ENCODE results near the gene PCNT.
"Not testable (repeated sequence)": the region's sequence is repeated elsewhere in the genome, so short reads cannot be mapped to it uniquely, and the experiment has no call there.

The PCNT gene

DNA sequence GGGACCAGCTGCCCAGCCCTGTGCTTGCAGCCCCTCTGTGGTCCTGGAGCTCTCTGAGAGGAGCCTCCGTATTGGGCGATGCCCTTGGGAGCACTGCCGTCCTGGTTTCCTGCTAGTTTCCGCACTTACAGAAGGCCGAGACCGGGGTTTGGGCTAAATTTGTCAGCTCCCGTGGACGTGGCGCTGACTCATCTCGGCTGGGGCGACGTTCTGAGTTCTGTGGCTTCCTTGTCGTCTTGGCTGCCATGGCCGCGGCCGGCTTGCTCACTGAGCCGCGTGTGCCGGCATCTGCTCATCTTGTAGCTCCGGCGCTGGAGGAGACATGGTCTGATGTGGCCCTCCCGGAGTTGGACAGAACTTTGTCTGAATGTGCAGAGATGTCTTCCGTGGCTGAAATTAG, 64.9 kb downstream of the PCNT start:
- DNase-seq: no peak

DNA sequence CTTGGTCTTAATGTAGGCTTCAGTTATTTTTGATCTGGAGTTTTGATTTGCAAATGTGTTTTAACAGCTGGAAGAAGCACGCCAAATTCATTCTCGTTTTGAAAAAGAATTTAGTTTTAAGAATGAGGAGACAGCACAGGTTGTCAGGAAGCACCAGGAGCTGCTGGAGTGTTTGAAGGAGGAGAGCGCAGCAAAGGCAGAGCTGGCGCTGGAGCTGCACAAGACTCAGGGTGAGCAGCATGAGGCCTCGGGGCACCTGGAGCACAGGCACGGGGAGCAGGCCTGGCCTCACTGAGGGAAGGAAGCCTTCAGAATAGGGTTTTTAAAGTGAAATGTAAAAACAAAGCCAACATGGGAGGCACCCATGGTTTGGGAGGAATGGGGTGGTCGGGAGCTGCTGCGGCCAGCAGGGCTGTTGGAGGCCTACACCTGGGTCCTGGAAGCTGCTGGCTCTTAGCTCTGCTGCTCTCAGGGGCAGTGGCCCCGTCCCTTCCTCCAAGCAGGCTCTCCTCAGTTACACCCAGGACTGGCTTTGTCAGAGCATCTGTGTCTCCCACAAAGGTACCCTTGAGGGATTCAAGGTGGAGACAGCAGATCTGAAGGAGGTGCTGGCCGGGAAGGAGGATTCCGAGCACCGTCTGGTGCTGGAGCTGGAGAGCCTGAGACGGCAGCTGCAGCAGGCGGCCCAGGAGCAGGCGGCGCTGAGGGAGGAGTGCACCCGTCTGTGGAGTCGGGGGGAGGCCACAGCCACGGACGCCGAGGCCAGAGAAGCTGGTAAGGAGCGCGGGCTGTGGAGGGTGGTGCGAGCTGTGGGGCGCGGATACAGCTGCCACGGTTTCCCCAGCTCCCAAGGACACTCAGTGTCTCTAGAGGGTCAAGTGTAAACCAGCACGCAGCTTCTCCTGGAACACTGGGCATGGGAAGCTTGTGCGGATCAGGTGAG, 66.9 kb downstream of the PCNT start:
- DNase-seq: no peak

DNA sequence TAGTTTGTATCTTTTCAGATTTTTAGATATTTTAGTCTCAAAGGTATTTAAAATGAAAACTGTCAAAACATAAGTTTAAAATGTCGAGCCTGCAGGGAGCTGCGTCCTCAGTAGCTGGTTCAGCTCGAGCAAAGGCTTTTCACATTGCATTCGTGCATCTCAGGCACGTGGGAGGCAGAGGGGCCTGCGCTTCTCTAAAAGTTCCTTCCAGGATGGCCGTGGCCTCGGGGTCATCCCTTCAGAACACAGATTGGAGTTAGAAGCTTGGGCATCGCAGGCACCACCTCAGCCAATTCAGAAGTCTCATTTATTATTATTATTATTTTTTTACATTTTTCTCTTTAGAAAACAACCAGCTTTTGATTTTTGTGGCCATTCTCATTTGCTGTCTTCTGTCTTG, 67.8 kb downstream of the PCNT start:
- DNase-seq: no peak

DNA sequence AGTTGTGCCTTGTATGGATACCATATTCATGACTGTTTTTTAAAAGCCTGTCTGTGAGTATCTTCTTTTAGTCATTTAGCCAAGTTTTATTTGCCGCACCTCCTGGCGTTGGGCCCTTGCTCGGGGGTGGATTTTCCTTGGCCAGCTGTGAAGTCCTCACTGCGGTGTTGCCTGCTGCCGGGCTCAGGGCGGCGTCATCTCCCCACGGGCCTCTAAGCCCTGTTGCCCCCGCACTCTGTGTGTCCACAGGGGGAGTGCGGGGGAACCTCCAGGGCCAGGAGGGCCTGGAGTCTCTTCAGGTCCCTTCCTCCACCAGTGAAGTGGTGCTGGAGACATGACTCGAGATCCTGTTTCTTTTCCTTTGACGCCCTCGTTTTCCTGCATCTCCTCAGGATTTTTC, 69.0 kb downstream of the PCNT start:
- DNase-seq: no peak

DNA sequence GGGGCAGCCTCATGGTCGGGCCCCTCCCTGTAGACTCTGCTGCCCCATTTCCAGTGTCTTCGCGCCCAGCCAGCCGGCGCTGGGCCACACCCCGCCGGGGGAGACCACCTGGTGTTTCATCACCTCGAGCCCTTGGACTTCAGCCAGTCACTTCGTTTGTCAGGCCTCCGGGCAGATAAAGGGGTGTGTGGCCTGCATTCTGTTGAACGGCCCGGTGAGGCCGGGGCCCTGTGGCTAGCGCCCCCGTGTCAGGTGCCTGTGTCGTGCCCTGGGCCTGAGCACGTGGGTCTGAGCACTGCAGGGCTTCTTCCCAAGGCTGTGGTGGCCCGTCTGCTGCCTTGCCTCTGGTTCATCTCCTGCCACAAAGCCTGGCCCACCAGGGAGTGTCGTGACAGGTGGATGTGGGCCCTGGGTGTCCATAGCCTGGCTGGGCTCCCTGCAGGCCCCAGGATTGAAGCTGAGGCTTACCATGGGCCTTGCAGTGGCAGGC, 69.5 kb downstream of the PCNT start:
- DNase-seq: no peak

DNA sequence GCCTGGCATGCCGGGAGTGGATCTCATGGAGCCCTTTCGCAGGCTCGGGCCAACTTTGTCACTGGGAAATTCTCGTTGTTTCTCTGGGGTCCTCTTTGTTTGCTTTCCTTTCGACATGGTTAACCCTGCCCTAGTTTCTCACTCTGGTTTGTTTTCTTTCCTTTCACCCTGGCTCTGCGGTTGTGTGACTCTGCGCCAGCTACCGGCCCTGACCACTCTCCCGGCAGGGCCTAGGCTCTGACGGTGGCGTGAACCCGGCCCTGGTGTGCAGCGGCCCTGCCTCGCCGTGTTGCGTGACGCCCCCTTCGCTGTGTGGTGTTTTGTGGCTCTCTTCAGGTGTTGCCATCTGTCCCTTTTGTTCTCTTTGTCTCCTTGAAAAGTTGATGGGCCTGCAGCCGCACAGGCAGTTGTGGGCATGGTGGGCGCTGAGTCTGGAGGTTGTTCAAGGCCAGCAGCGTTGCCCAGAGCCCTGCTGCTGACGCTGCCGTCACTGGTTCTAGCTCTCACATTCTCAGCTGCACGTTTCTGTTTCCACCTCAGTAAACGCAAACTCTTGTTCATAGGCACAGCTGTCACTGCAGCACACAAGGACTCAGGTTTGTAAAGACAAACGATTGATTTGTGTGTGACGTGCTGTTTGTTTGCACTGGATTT, 70.1 kb downstream of the PCNT start:
- no peak for DNase-seq

DNA sequence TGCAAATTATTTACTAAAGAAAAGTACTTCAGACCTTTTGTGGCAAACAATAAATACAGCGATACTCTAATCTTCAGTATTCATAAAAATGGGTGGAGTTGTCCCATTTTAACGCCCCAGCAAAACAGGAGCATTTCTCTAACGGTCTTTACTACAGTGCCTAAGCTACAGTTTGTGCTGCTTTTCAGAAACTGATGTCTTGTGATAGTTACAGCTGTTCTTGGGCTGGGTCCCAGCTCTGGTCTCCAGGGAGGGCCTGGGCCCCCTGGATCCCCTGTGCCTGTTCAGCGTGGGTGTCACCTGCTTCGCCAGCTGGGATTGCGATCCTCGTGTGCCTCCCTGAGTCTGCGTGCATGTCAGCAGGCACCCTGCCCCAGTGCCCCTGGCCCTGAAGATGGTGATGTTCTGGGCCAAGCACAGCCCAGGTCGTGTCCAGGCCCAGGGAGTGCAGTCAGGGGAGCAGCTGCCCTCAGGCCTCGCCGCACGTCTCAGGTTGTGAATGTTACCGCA, 70.7 kb downstream of the PCNT start:
- no peak for DNase-seq

DNA sequence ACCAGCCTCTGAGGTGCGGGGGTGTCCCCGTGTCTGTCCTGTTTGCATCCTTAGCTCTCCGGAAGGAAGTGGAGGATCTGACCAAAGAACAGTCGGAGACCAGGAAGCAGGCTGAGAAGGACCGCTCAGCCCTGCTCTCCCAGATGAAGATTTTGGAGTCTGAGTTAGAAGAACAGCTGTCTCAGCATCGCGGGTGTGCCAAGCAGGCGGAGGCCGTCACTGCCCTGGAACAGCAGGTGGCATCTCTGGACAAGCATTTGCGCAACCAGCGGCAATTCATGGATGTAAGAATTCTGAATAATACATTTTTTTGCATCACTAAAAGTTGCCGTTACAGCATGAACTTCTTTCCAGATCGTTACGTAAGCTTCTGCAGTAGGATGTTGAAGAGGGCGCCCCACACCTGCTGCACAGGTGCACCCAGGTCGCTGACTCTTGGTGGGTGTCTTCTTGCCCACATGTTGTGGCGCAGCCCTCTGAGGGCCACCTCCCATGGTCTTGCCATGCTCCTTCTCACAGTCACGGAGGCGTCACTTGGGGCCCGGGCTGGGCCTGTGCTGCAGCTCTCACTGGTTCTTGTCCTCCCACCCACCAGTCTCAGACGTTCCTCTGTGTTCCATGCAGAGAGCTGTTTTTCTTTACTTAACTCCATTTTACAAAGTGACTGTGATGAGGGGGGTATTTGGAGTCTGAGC, 73.4 kb downstream of the PCNT start:
- DNase-seq: no peak

DNA sequence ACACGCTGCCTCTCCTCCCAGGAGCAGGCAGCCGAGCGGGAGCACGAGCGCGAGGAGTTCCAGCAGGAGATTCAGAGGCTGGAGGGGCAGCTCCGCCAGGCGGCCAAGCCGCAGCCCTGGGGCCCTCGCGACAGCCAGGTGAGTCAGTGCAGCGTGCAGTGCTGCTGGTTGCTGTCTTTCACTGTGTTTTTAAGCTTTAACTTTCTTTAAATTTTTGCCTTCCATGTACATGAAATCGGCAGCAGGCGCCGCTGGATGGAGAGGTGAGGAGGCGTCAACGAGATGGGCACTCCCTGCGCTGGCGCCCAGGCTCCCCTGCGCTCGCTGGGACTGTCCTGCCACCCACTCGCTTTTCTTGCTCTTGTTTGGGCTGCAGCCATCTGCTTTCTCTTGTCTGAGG, 74.0 kb downstream of the PCNT start:
- no peak for DNase-seq

DNA sequence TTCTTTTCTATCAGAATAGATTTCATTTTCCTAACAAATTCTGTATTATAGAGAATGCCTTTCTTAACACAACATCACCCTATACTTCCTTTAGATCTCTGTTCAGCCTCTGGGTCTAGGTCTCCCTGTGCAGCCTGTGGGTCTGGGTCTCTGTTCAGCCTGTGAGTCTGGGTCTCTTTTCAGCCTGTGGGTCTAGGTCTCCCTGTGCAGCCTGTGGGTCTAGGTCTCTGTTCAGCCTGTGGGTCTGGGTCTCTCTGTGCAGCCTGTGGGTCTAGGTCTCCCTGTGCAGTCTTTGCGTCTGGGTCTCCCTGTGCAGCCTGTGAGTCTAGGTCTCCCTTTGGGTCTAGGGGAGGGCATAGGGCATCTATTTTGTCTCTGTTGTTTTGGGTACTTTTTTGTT, 75.2 kb downstream of the PCNT start:
- no peak for DNase-seq

DNA sequence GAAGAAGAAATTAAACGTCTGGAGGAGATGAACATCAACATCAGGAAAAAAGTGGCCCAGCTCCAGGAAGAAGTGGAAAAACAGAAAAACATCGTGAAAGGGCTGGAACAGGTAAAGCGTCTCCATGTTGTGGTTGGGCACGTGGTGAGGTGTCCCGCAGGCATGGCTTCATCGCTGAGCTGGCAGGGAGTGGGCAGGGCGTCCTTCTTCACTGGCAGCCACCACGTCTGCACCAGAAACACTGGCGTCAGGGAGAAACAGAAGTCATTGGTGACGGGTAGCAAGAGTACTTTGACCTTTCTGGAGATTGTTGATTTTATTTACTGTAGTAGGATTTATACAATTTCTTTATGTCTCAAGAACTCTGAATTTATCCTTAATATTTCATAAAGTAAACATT, 75.7 kb downstream of the PCNT start:
- no peak for DNase-seq

DNA sequence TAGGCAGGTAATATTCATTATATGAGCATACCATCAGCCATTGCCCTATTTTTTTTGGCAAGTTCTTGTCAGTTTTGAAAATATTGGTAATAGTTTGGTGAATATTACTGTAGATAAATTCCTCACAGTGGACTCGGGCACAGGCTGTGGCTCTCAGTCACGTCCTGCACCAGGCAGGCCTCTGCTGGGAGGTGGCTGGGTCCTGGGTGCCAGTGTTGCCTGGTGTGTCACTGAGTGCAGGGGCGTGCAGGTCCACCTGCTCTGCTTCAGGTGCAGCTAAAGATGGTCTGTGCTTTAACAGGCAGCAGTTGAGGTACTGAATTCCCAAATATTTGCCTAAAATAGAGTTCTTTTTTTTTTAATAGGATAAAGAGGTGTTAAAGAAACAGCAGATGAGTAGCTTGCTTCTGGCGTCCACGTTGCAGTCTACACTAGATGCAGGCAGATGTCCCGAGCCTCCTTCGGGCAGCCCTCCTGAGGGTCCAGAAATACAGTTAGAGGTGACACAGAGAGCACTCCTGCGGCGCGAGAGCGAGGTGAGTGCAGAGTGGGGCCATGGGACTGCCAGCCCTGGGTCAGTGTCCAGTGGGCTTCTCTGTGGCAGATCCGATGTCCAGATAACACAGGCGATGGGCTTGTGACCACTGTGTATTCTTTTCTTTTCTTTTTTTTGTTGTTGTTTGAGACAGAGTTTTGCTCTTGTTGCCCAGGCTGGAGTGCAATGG, 77.4 kb downstream of the PCNT start:
- no peak for DNase-seq

DNA sequence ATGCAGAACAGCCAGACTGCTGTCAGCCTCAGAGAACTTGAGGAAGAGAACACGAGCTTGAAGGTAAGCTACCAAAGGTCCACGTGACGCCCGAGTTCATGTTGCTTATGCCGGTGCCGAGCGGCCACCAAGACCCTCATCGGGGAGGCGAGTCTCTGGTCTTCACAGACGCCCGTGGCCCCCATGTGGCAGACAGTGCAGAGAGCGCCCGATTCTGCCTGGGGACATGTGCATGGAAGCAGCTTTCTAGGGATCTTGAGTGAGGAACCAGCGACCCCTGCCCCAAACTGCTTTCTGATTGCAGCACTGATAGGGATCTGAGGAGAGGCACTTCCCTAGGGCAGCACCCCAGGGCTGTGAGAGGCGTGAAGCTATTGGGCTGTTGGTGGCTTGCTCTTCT, 78.5 kb downstream of the PCNT start:
- no peak for DNase-seq

DNA sequence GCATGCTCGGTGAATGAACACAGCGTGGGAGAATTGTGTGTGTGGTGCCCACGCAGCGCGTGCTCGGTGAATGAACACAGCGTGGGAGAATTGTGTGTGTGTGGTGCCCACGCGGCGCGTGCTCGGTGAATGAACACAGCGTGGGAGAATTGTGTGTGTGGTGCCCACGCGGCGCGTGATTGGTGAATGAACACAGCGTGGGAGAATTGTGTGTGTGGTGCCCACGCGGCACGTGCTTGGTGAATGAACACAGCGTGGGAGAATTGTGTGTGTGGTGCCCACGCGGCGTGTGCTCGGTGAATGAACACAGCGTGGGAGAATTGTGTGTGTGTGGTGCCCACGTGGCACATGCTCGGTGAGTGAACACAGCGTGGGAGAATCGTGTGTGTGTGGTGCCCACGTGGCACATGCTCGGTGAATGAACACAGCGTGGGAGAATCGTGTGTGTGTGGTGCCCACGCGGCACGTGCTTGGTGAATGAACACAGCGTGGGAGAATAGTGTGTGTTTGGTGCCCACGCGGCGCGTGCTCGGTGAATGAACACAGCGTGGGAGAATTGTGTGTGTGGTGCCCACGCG, 79.4 kb downstream of the PCNT start:
- not testable (repeated sequence) for DNase-seq

DNA sequence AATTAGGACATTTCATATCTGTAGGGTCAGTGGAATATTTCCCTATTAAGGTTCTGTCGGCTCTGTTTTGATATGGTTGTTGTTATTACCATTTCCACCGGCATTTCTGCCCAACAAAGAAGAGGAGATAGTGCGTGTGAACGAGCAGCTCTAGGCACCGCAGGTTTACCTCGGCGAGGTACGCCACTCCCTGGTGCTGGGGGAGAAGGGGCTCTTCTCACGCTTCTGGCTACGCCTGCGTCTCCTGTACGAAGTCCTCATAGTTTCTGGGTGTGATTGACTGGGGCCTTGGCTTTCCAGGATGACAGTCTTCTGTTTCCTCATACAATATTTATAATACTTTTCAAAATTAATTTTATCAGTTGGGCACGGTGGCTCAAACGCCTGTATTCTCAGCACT, 80.3 kb downstream of the PCNT start:
- DNase-seq: no peak

DNA sequence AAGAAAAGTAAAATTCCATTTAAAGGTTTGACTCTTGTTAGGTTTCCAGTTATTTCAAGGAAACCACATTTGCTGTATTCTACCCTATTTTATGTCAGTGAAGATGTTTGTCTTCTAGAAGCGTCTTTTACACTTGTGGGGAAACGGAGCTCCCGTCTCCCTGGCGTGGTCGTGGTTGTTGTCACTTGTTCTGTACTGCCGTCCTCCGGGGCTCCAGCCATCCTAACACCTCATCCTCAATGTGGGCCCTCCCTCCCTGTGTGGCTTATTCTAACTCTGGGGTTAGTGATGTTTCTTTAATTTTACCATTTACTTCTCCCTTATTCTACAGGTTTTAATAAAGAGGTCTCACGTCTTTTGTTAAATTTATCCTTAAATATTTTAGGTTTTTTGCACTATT, 82.0 kb downstream of the PCNT start:
- no peak for DNase-seq

DNA sequence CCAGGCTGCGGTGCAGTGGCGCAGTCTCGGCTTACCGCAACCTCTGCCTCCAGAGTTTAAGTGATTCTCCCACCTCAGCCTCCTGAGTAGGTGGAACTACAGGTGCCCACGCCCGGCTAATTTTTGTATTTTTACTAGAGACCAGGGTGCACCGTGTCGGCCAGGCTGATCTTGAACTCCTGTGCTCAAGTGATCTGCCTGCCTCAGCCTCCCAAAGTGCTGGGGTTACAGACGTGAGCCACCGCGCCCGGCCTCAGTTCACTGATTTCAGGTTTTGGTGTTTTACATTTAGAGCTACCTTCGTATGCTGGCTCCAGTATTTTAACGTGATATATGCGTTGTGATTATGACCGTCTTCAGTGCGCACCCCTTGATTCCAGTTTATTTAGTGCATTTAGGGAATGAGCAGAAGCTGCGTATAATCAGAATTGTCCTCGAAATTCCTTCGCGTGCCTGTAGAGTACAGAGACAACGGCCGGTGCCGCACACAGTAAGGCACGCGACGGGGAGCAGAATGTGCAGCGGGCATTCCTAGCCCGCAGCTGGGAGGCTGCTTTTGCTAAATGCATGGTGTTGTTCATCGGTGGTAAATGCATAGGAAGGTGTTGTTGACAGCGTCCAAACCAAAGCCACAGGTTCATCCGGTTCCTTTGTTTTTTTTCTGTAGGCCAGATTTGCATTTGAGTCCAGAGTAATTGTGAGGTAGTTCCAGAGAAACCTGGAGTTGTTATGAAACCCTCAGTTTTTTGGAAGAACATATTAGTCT, 85.9 kb downstream of the PCNT start:
- DNase-seq: no peak

DNA sequence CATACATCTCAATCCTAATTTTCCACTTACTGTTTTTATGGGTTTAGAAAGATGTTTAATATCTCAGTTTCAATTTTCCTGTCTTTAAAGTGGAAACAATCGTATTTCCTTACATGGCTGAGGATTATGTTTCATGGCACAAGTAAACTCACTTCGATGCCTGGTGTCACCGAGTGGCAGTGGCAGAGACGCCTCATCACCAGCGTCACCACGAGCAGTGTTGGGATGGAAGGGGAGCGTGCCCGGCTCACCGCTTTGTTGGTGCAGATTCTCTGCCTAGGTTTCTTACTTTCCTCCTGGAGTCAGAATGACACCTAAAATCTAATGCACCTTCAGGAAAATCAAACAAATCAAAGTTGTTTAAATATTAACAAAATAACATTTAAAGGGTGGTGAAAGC, 86.6 kb downstream of the PCNT start:
- no peak for DNase-seq

DNA sequence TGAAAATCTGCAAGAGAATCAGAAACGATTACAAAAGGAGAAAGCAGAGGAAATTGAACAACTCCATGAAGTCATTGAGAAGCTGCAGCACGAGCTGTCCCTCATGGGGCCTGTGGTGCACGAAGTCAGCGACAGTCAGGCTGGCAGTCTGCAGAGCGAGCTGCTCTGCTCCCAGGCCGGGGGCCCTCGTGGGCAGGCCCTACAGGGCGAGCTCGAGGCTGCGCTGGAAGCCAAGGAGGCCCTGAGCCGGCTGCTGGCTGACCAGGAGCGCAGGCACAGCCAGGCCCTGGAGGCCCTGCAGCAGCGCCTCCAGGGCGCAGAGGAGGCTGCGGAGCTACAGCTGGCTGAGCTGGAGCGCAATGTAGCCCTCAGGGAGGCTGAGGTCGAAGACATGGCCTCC, 87.3 kb downstream of the PCNT start:
- no peak for DNase-seq

DNA sequence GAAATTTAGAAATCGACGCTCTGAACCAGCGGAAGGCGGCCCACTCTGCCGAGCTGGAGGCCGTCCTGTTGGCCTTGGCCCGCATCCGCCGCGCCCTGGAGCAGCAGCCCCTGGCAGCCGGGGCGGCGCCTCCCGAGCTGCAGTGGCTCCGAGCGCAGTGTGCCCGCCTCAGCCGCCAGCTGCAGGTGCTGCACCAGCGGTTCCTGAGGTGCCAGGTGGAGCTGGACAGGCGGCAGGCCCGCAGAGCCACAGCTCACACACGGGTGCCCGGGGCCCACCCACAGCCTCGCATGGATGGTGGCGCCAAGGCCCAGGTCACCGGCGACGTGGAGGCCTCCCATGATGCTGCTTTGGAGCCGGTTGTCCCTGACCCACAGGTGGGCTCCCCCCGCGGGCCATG, 87.7 kb downstream of the PCNT start:
- DNase-seq: no peak

DNA sequence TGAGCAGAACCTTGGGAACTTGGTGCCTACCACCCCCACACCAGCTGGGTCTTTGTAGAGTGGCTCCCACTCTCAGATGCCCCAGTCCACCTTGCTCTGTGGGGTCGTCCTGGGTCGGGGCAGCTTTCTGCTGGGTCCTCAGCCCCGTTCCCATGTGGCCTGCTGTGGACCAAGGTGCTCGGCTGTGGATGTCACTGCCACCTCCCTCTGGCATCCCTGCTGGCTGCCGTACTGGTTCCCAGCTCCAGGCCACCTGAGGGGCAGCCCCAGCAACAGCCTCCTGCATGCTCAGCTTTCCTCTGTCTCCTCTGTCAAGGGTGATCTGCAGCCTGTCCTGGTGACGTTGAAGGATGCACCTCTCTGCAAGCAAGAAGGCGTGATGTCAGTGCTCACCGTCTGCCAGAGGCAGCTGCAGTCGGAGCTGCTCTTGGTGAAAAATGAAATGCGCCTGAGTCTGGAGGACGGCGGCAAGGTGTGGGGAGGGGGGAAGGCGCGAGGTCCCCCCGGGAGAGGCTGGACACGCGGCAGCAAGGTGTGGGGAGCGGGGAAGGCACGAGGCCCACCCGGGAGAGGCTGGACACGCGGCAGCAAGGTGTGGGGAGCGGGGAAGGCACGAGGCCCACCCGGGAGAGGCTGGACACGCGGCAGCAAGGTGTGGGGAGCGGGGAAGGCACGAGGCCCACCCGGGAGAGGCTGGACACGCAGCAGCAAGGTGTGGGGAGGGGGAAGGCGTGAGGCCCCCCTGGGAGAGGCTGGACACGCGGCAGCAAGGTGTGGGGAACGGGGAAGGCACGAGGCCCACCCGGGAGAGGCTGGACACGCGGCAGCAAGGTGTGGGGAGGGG, 88.8 kb downstream of the PCNT start:
- DNase-seq: no peak
